Caco-2 (cell line): Measurements from ENCODE around the gene ZBTB16. TPM values are rescaled to one million over a fixed set of nuclear protein-coding genes. Genes with fewer than 3 reads are reported as not detected.

Experiments
- BruUV-seq: library from RNA; stranded (reverse); fragments of 400-500 nt; replicated peaks from 2 replicates; lab custom pipeline; 2021; lab: Mats Ljungman, UMichigan
- CTCF ChIA-PET: fragments of 300-600 bp; sonication (Branson Sonifier 250); formaldehyde crosslinking; loops from one replicate; lab custom pipeline; 2022; ENCODE audit warnings: antibody characterized with exemption; lab: Charles Lee
- POLR2A ChIA-PET: fragments of 300-600 bp; sonication (Branson Sonifier 250); formaldehyde crosslinking; loops from one replicate; lab custom pipeline; 2022; ENCODE audit warnings: antibody characterized with exemption; lab: Charles Lee
- DNase-seq, 2 experiments: peaks; one replicate each; pipeline versions ENCODE4 v3.0.0 to v3.0.0-alpha.2; 2020 to 2022
- H3K27me3 ChIP-seq: replicated peaks from 2 replicates; pipeline ENCODE4 v1.6.0; 2011; ENCODE audit warnings: low read length; ENCODE audit not compliant: control insufficient read depth, insufficient read depth
- H3K36me3 ChIP-seq: 2 replicates; pipeline ENCODE4 v1.5.1; 2011; ENCODE audit warnings: low read length; ENCODE audit not compliant: control insufficient read depth, insufficient read depth
- H3K4me1 ChIP-seq: fragments of 250-450 bp; sonication (Bioruptor Pico); 2 replicates; pipeline ENCODE4 v1.5.1; 2020; ENCODE audit warnings: mild to moderate bottlenecking
- H3K4me3 ChIP-seq: 2 replicates; pipeline ENCODE4 v1.5.1; 2011; ENCODE audit warnings: low read depth, mild to moderate bottlenecking, control low read depth, low read length
- H3K9me3 ChIP-seq: fragments of 250-450 bp; sonication (Bioruptor Pico); 2 replicates; pipeline ENCODE4 v1.5.1; 2020; ENCODE audit warnings: mild to moderate bottlenecking, moderate library complexity
- H3K27ac Mint-ChIP-seq: one replicate; pipeline ENCODE4 v1.8.0; 2022; ENCODE audit warnings: mixed read lengths; ENCODE audit not compliant: unreplicated experiment
- H3K27me3 Mint-ChIP-seq: one replicate; pipeline ENCODE4 v1.8.0; 2022; ENCODE audit warnings: mixed read lengths; ENCODE audit not compliant: insufficient read depth, unreplicated experiment
- H3K36me3 Mint-ChIP-seq: one replicate; pipeline ENCODE4 v1.8.0; 2022; ENCODE audit warnings: mild to moderate bottlenecking, mixed read lengths; ENCODE audit not compliant: insufficient read depth, unreplicated experiment
- H3K4me1 Mint-ChIP-seq: one replicate; pipeline ENCODE4 v1.8.0; 2022; ENCODE audit warnings: low read depth, mixed read lengths; ENCODE audit not compliant: unreplicated experiment
- H3K4me3 Mint-ChIP-seq: one replicate; pipeline ENCODE4 v1.8.0; 2022; ENCODE audit warnings: mild to moderate bottlenecking, moderate library complexity, mixed read lengths; ENCODE audit not compliant: unreplicated experiment
- H3K9me3 Mint-ChIP-seq: one replicate; pipeline ENCODE4 v1.8.0; 2022; ENCODE audit warnings: mixed read lengths; ENCODE audit not compliant: unreplicated experiment
- CTCF ChIP-seq, 2 experiments: fragments of 200-600 bp in 1 of 2; IDR thresholded peaks; 1 replicate in 1 of 2; 2 replicates in 1 of 2; pipeline versions ENCODE4 v1.5.1 to v1.8.0; 2011 to 2022; ENCODE audit warnings: antibody characterized with exemption in 1 of 2, control low read depth in 1 of 2, inconsistent platforms in 1 of 2, low read depth in 1 of 2, low read length in 1 of 2, mild to moderate bottlenecking in 1 of 2, moderate library complexity in 1 of 2; ENCODE audit not compliant: insufficient read depth in 1 of 2, severe bottlenecking in 1 of 2, unreplicated experiment in 1 of 2
- intact Hi-C: fragments of 100-400 bp; cut with micrococcal nuclease; formaldehyde crosslinking; loops from one replicate; pipeline ENCODE4 v1.10.0; 2022; ENCODE audit not compliant: unreplicated experiment
- total RNA-seq: library from RNA; stranded (reverse); gene quantifications from 2 replicates; pipeline ENCODE4 v1.2.3, GENCODE V29; 2022

Gene ZBTB16
- total RNA-seq, 1 experiment from 2014 or later, result 12.7 TPM

- BruUV-seq, result no TSS peak
- Mint-ChIP-seq H3K27ac (no peak overlapping the region), H3K27me3 (no peaks in the 10 kb centered on the region), H3K9me3 (no peaks in the 10 kb centered on the region), H3K4me3 (no peak overlapping the region), H3K4me1 (peaks cover 43% of the 10 kb centered on the region), H3K36me3 (no peaks in the 10 kb centered on the region)
- ChIA-PET POLR2A (no interaction called here), CTCF (no interaction called here)
- no peaks in the 10 kb centered on the region for H3K27me3 ChIP-seq
- TF ChIP-seq CTCF (IDR thresholded peaks at IDR 0.05; ENCODE audit: insufficient read depth in 1 of 2, low read depth in 1 of 2, low read length in 1 of 2, severe bottlenecking in 1 of 2, unreplicated experiment in 1 of 2), result no peak
- intact Hi-C loops, result no loop called here
- H3K36me3 ChIP-seq, result no peaks in the 10 kb centered on the region
- no peaks in the 10 kb centered on the region for H3K9me3 ChIP-seq
- DNase-seq, result no peak
- H3K4me3 ChIP-seq, result no peak overlapping the region
- peaks cover 28% of the 10 kb centered on the region for H3K4me1 ChIP-seq
Observed at GRCh38 chr11:114089748-114090147, 30.2 kb downstream of the ZBTB16 start.

- H3K4me3 ChIP-seq, result no peak overlapping the region
- H3K4me3 Mint-ChIP-seq, result no peak overlapping the region
- no peak overlapping the region for H3K27ac Mint-ChIP-seq
- TF ChIP-seq CTCF (IDR thresholded peaks at IDR 0.05; ENCODE audit: insufficient read depth in 1 of 2, low read depth in 1 of 2, low read length in 1 of 2, severe bottlenecking in 1 of 2, unreplicated experiment in 1 of 2), result no peak
- no peaks in the 10 kb centered on the region for H3K36me3 ChIP-seq
- CTCF ChIA-PET, result no interaction called here
- no TSS peak for BruUV-seq
- intact Hi-C loops, result no loop called here
- no peaks in the 10 kb centered on the region for H3K36me3 Mint-ChIP-seq
- peaks cover 40% of the 10 kb centered on the region for H3K4me1 Mint-ChIP-seq
- H3K9me3 Mint-ChIP-seq, result no peaks in the 10 kb centered on the region
- no peaks in the 10 kb centered on the region for H3K27me3 ChIP-seq
- POLR2A ChIA-PET, result no interaction called here
- no peak for DNase-seq
- H3K9me3 ChIP-seq, result no peaks in the 10 kb centered on the region
- peaks cover 25% of the 10 kb centered on the region for H3K4me1 ChIP-seq
- H3K27me3 Mint-ChIP-seq, result no peaks in the 10 kb centered on the region
Observed at GRCh38 chr11:114090225-114090910, 30.9 kb downstream of the ZBTB16 start.

- Histone ChIP-seq H3K9me3 (no peaks in the 10 kb centered on the region), H3K27me3 (no peaks in the 10 kb centered on the region), H3K36me3 (no peaks in the 10 kb centered on the region), H3K4me1 (peaks cover 21% of the 10 kb centered on the region), H3K4me3 (no peak overlapping the region)
- TF ChIP-seq CTCF (IDR thresholded peaks at IDR 0.05; ENCODE audit: insufficient read depth in 1 of 2, low read depth in 1 of 2, low read length in 1 of 2, severe bottlenecking in 1 of 2, unreplicated experiment in 1 of 2), result no peak
- intact Hi-C loops, result loop anchor here (1.0 kb wide), 1 partner anchor 8 kb away; no protein-coding TSS in a partner anchor
- BruUV-seq, result no TSS peak
- ChIA-PET POLR2A (no interaction called here), CTCF (no interaction called here)
- Mint-ChIP-seq H3K27ac (peak overlapping the region; percentile 91), H3K4me1 (peaks cover 35% of the 10 kb centered on the region), H3K36me3 (no peaks in the 10 kb centered on the region), H3K4me3 (no peak overlapping the region), H3K9me3 (no peaks in the 10 kb centered on the region), H3K27me3 (no peaks in the 10 kb centered on the region)
- DNase-seq, result no peak
Observed at GRCh38 chr11:114090976-114091375, 31.5 kb downstream of the ZBTB16 start.
